K562 (cell line): ENCODE measurements around the gene NHSL2. TPM values are rescaled to one million over a fixed set of nuclear protein-coding genes. Genes with fewer than 3 reads are reported as not detected.

Experiments used
- BRF1 ChIP-seq: IDR thresholded peaks from 3 replicates; pipeline ENCODE4 v1.6.1; 2011; ENCODE audit warnings: borderline replicate concordance, mild to moderate bottlenecking; ENCODE audit not compliant: insufficient read length; ENCODE audit errors: extremely low read depth
- MGA ChIP-seq: fragments of 450-650 bp; IDR thresholded peaks from 2 replicates; pipeline ENCODE4 v1.6.1; 2016; ENCODE audit warnings: mild to moderate bottlenecking, moderate library complexity
- NFRKB ChIP-seq: fragments of 450-650 bp; IDR thresholded peaks from 2 replicates; pipeline ENCODE4 v1.6.1; 2016; ENCODE audit warnings: low read depth
- polyA plus RNA-seq, 8 experiments: library from polyadenylated mRNA; depleted of rRNA in 4 of 8; stranded (reverse) in 5 of 8; unstranded in 3 of 8; fragments of >200 nt; fragmentation: Nextera tagmentation in 2 of 8; fragmentation: Illumina TruSeq in 1 of 8; extraction: Ambion mirVana in 2 of 8; extraction: Trizol in 1 of 8; gene quantifications; 2 replicates each; pipeline versions ENCODE4 v1.2.1 to v1.2.3, GENCODE V29; 2011 to 2014; ENCODE audit warnings: inconsistent platforms in 1 of 8, missing spikeins in 1 of 8
- total RNA-seq, 7 experiments: library from RNA; depleted of rRNA in 6 of 7; stranded (reverse); fragments of >200 nt in 6 of 7; fragmentation: Illumina TruSeq in 2 of 7; extraction: Trizol in 2 of 7; gene quantifications; 2 replicates each; pipeline versions ENCODE4 v1.2.1 to v1.2.3, GENCODE V29; 2011 to 2021; ENCODE audit warnings: low replicate concordance in 1 of 7

Gene NHSL2
- total and polyA plus RNA-seq, 9 of the 15 experiments (the other 6 are each of a cell fraction or from before 2014, with no cell fraction given): 0.02 TPM; not detected in 8

- TF ChIP-seq MGA (no peak), BRF1 (no peak), NFRKB (no peak)
Measured at GRCh38 chrX:72142094-72142793, 231.6 kb downstream of the NHSL2 start (continued).
